ENCODE results near the gene CD3E.

Gene CD3E

GRCh38 chr11:118340449-118340848 lies 35.9 kb downstream of the CD3E start:
- no peak for TF ChIP-seq ZNF274 (IDR thresholded peaks at IDR 0.05; ENCODE audit: low read depth, low read length)
- no peak for TF ChIP-seq YY1 (IDR thresholded peaks at IDR 0.05; ENCODE audit: insufficient read depth, insufficient read length)
- TF ChIP-seq SUZ12 (IDR thresholded peaks at IDR 0.05; ENCODE audit: extremely low read depth, insufficient read depth, insufficient read length) = no peak

GRCh38 chr11:118341261-118341660 lies 36.7 kb downstream of the CD3E start:
- Histone ChIP-seq H3K4me1 (ENCODE audit: insufficient read depth, insufficient read length) (no peaks in the 10 kb centered on the region), H3K36me3 (ENCODE audit: insufficient read depth, insufficient read length, low read length) (no peaks in the 10 kb centered on the region), H3K27me3 (ENCODE audit: insufficient read depth, insufficient read length) (no peaks in the 10 kb centered on the region), H3K9ac (ENCODE audit: insufficient read length, low read depth) (no peak overlapping the region), H3K4me3 (ENCODE audit: insufficient read length, low read depth) (no peak overlapping the region), H3K9me3 (ENCODE audit: insufficient read depth, low read length) (no peaks in the 10 kb centered on the region)
- no peak for TF ChIP-seq YY1 (IDR thresholded peaks at IDR 0.05; ENCODE audit: insufficient read depth, insufficient read length)
- no peak for TF ChIP-seq SUZ12 (IDR thresholded peaks at IDR 0.05; ENCODE audit: extremely low read depth, insufficient read depth, insufficient read length)
- TF ChIP-seq ZNF274 (IDR thresholded peaks at IDR 0.05; ENCODE audit: low read depth, low read length) = no peak
- DNase-seq (ENCODE audit: low read depth, low spot score) = no peak

More at GRCh38 chr11:118340449-118340848, 35.9 kb downstream of the CD3E start:
- DNase-seq (ENCODE audit: low read depth, low spot score) = no peak
- no peaks in the 10 kb centered on the region for H3K4me1 ChIP-seq (ENCODE audit: insufficient read depth, insufficient read length)
- H3K9ac ChIP-seq (ENCODE audit: insufficient read length, low read depth) = no peak overlapping the region
- no peaks in the 10 kb centered on the region for H3K27me3 ChIP-seq (ENCODE audit: insufficient read depth, insufficient read length)
- no peaks in the 10 kb centered on the region for H3K9me3 ChIP-seq (ENCODE audit: insufficient read depth, low read length)
- no peaks in the 10 kb centered on the region for H3K36me3 ChIP-seq (ENCODE audit: insufficient read depth, insufficient read length, low read length)
- H3K4me3 ChIP-seq (ENCODE audit: insufficient read length, low read depth) = no peak overlapping the region

DNA sequence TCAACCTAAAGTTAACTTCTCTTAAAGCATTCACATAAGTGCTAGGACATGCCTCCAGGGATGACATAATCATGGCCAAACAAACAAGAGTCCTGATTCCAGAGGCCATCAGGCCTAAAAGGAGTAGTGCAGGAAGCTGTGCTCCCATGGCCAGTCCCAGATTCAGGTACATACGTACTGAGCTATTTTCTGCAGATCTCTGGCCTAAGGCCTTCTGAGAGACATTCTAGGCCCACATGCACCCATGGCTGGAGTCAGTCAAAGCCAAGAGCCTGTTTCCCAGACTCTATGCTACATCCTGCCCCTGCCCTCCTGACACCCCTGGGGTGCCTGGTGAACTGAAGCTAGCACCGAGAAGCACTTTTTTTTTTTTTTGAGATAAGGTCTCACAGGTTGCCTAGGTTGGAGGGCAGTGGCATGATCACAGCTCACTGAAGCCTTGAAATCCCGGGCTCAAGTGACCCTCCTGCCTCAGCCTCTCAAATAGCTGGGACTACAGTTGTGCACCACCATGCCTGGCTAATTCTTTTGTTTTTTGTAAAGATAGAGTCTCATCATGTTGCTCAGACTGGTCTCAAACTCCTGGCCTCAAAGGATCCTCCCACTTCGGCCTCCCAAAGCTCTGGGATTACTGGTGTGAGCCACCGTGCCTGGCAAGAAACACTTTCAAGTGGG lies 37.4 kb downstream of the CD3E start:
- H3K27me3 ChIP-seq (ENCODE audit: insufficient read depth, insufficient read length) = no peaks in the 10 kb centered on the region
- no peak overlapping the region for H3K4me3 ChIP-seq (ENCODE audit: insufficient read length, low read depth)
- no peaks in the 10 kb centered on the region for H3K36me3 ChIP-seq (ENCODE audit: insufficient read depth, insufficient read length, low read length)
- H3K9me3 ChIP-seq (ENCODE audit: insufficient read depth, low read length) = no peaks in the 10 kb centered on the region
- TF ChIP-seq ZNF274 (IDR thresholded peaks at IDR 0.05; ENCODE audit: low read depth, low read length) = no peak
- TF ChIP-seq SUZ12 (IDR thresholded peaks at IDR 0.05; ENCODE audit: extremely low read depth, insufficient read depth, insufficient read length) = no peak
- no peak for TF ChIP-seq YY1 (IDR thresholded peaks at IDR 0.05; ENCODE audit: insufficient read depth, insufficient read length)
- H3K4me1 ChIP-seq (ENCODE audit: insufficient read depth, insufficient read length) = no peaks in the 10 kb centered on the region
- no peak overlapping the region for H3K9ac ChIP-seq (ENCODE audit: insufficient read length, low read depth)
- DNase-seq (ENCODE audit: low read depth, low spot score) = no peak

GRCh38 chr11:118342503-118343161 lies 38.1 kb downstream of the CD3E start, which contains the start of gene CD3D:
TSS of gene CD3D (minus strand) at chr11:118342705. CDS start at chr11:118342607, 98 bp downstream.
- TF ChIP-seq SUZ12 (IDR thresholded peaks at IDR 0.05; ENCODE audit: extremely low read depth, insufficient read depth, insufficient read length) = no peak
- no peak for TF ChIP-seq ZNF274 (IDR thresholded peaks at IDR 0.05; ENCODE audit: low read depth, low read length)
- no peak for TF ChIP-seq YY1 (IDR thresholded peaks at IDR 0.05; ENCODE audit: insufficient read depth, insufficient read length)
- H3K9ac ChIP-seq (ENCODE audit: insufficient read length, low read depth) = no peak within 1 kb of the TSS
- no peaks in the 10 kb centered on the region for H3K9me3 ChIP-seq (ENCODE audit: insufficient read depth, low read length)
- no peak within 1 kb of the TSS for H3K4me3 ChIP-seq (ENCODE audit: insufficient read length, low read depth)
- no peak for DNase-seq (ENCODE audit: low read depth, low spot score)
- no peaks in the 10 kb centered on the region for H3K27me3 ChIP-seq (ENCODE audit: insufficient read depth, insufficient read length)
- no peaks in the 10 kb centered on the region for H3K4me1 ChIP-seq (ENCODE audit: insufficient read depth, insufficient read length)
- H3K36me3 ChIP-seq (ENCODE audit: insufficient read depth, insufficient read length, low read length) = no peaks in the 10 kb centered on the region

DNA sequence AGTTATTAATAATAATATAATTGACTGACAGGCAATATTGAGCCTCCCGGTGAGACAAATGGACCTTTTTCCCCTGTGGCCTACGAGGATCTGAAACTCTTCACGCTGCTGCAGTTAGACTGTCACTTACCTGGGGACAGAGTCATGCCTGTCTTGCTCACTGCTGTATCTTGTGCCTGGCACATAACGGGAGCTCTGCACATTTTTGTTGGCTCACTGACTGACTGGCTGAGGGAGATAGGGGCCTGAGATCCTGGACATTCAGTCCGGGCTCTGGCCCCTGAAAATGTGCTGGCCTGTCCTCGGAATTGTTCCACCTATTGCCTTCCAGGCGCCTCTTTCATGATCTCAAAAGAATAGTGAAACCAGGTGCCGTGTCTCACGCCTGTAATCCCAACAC lies 38.7 kb downstream of the CD3E start:
- Histone ChIP-seq H3K9me3 (ENCODE audit: insufficient read depth, low read length) (no peaks in the 10 kb centered on the region), H3K4me3 (ENCODE audit: insufficient read length, low read depth) (no peak overlapping the region), H3K36me3 (ENCODE audit: insufficient read depth, insufficient read length, low read length) (no peaks in the 10 kb centered on the region), H3K27me3 (ENCODE audit: insufficient read depth, insufficient read length) (no peaks in the 10 kb centered on the region), H3K4me1 (ENCODE audit: insufficient read depth, insufficient read length) (no peaks in the 10 kb centered on the region), H3K9ac (ENCODE audit: insufficient read length, low read depth) (no peak overlapping the region)
- no peak for TF ChIP-seq SUZ12 (IDR thresholded peaks at IDR 0.05; ENCODE audit: extremely low read depth, insufficient read depth, insufficient read length)
- no peak for TF ChIP-seq ZNF274 (IDR thresholded peaks at IDR 0.05; ENCODE audit: low read depth, low read length)
- no peak for TF ChIP-seq YY1 (IDR thresholded peaks at IDR 0.05; ENCODE audit: insufficient read depth, insufficient read length)
- no peak for DNase-seq (ENCODE audit: low read depth, low spot score)

DNA sequence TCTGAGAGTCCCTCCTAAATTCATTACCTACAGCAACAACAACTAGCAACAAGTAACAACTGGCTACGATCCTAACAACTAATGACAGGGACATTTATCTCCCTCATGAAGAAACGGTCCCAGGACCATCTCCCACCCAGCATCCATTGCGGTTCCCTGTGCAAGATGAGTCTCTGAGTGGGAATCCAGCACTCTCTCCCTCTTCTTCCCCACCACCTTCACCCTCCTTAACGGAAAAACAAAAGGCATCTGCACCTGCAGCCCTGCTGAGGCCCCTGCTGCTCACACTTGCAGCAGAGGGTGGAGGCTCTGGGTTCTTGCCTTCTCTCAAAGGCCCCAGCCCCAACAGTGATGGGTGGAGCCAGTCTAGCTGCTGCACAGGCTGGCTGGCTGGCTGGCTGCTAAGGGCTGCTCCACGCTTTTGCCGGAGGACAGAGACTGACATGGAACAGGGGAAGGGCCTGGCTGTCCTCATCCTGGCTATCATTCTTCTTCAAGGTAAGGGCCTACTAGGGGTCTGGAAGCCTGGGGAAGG lies 39.5 kb downstream of the CD3E start, which contains the start of gene CD3G:
CD3G (plus strand) TSS at position 364 of the 535 bp plus-strand sequence; CDS start at position 444, 80 bp downstream.
- H3K4me1 ChIP-seq (ENCODE audit: insufficient read depth, insufficient read length) = no peaks in the 10 kb centered on the region
- no peak for TF ChIP-seq ZNF274 (IDR thresholded peaks at IDR 0.05; ENCODE audit: low read depth, low read length)
- TF ChIP-seq YY1 (IDR thresholded peaks at IDR 0.05; ENCODE audit: insufficient read depth, insufficient read length) = no peak
- no peak within 1 kb of the TSS for H3K9ac ChIP-seq (ENCODE audit: insufficient read length, low read depth)
- no peaks in the 10 kb centered on the region for H3K36me3 ChIP-seq (ENCODE audit: insufficient read depth, insufficient read length, low read length)
- H3K9me3 ChIP-seq (ENCODE audit: insufficient read depth, low read length) = no peaks in the 10 kb centered on the region
- H3K4me3 ChIP-seq (ENCODE audit: insufficient read length, low read depth) = no peak within 1 kb of the TSS
- no peaks in the 10 kb centered on the region for H3K27me3 ChIP-seq (ENCODE audit: insufficient read depth, insufficient read length)
- no peak for DNase-seq (ENCODE audit: low read depth, low spot score)

- Histone ChIP-seq H3K4me3 (ENCODE audit: insufficient read length, low read depth) (no peak overlapping the region), H3K36me3 (ENCODE audit: insufficient read depth, insufficient read length, low read length) (no peaks in the 10 kb centered on the region), H3K4me1 (ENCODE audit: insufficient read depth, insufficient read length) (no peaks in the 10 kb centered on the region), H3K9me3 (ENCODE audit: insufficient read depth, low read length) (no peaks in the 10 kb centered on the region), H3K27me3 (ENCODE audit: insufficient read depth, insufficient read length) (no peaks in the 10 kb centered on the region), H3K9ac (ENCODE audit: insufficient read length, low read depth) (no peak overlapping the region)
- DNase-seq (ENCODE audit: low read depth, low spot score) = no peak
- TF ChIP-seq SUZ12 (IDR thresholded peaks at IDR 0.05; ENCODE audit: extremely low read depth, insufficient read depth, insufficient read length) = no peak
- no peak for TF ChIP-seq YY1 (IDR thresholded peaks at IDR 0.05; ENCODE audit: insufficient read depth, insufficient read length)
- no peak for TF ChIP-seq ZNF274 (IDR thresholded peaks at IDR 0.05; ENCODE audit: low read depth, low read length)
Observed at GRCh38 chr11:118349475-118349874, 44.9 kb downstream of the CD3E start.
